HG02759 (cell line): ENCODE data around the gene PDZRN3.

ENCODE experiments used
- ATAC-seq: cut with Tn5 transposase; IDR thresholded peaks from one replicate; pipeline ENCODE4 v1.9.1; 2021; ENCODE audit warnings: mild to moderate bottlenecking, moderate library complexity; ENCODE audit not compliant: unreplicated experiment

Gene PDZRN3

GRCh38 chr3:73431183-73431900 is 193.4 kb downstream of the PDZRN3 start:
- ATAC-seq: no peak

GRCh38 chr3:73427048-73427706 is 197.6 kb downstream of the PDZRN3 start:
- ATAC-seq: no peak

DNA sequence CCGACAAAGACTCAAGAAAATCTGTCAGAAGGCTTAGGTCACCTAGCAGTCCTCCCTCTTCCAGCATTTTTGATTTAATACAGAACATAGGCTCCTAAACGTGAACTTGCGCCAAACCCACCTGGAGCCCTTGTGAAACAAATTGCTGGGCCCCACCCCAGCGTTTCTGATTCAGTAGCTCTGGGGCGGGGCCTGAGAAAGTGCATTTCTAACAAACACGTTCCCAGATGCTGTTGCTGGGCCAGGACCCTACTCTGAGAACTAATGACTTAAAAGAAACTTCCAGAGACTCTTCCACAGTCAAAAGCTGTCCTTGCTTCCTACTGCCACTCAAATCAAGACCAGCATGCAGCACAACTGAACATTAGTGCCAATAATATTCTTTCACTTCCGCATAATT is 198.1 kb downstream of the PDZRN3 start:
- ATAC-seq: no peak

GRCh38 chr3:73423116-73423515 is 201.6 kb downstream of the PDZRN3 start:
- ATAC-seq: no peak

GRCh38 chr3:73422571-73422970 is 202.2 kb downstream of the PDZRN3 start:
- no peak for ATAC-seq

DNA sequence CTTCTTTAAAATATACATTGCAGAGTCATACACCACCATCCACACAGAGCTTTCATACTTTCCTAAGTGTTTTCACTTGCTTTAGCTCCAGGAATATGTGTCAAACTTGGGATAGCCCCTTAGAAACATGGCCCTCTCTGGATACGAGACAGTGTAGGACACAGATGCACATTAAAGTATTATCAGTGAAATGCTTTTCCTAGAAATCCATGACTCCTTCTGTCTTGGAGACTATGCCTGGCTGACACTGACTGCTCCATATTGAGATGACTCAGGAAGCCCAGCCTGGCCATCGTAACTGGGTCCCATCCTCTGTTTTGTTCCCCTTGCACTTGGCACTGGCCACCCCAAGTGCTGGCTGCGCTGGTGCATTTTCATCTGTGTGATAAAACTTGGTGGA is 204.8 kb downstream of the PDZRN3 start:
- no peak for ATAC-seq

DNA sequence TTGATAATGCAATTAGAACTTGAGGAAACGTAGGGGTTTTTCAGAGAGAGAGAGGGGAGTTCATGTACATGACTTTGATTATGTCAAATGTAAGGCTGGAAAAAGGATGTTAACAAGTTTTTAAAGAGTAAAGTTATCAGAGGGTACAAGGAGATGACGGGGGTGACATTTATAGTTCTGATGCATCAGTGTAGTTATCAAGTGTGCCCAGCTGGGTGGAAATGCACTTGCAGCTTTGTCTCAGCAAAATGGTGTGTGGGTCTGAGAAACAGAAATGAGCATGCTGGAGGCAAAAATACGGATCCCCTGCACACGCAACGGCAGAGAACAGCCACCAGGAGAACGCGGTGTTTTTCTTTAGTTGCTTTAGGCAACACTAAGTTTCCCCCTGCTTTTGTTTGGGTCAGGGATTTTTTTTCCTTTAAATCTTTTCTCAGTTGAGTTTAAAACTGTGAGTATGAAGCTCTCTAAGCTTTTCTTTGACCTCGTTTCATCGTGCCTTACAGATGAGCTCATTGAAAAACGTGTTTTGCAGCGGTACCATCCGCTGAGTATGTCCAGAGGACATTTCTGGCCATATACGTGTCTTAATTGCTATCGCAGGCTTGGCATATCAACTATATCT is 205.4 kb downstream of the PDZRN3 start:
- ATAC-seq: no peak

DNA sequence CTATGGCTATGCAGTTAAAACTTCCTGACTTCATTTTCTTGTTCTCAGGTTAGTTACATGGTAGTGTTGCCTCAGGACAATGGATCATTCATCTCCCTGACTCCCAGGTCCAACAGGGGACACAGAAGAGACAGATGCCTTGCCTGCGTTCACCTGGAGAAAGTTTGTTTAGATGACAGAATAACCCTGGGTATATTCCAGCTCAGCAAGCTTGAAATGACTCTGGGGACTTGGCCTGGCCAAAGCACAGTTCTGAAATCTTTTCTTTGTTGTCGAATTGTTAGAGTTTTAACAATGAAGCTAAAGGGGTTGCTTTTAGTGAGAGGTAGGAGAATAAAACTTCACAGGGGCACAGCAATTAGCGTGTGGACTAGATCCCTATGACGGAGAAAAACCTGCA is 206.1 kb downstream of the PDZRN3 start:
- no peak for ATAC-seq

- no peak for ATAC-seq
These were observed 209.6 kb downstream of the PDZRN3 start for GRCh38 chr3:73415118-73415517.

- ATAC-seq: no peak
These were observed 211.1 kb downstream of the PDZRN3 start for GRCh38 chr3:73413619-73414018.

GRCh38 chr3:73411993-73412392 is 212.7 kb downstream of the PDZRN3 start:
- no peak for ATAC-seq

DNA sequence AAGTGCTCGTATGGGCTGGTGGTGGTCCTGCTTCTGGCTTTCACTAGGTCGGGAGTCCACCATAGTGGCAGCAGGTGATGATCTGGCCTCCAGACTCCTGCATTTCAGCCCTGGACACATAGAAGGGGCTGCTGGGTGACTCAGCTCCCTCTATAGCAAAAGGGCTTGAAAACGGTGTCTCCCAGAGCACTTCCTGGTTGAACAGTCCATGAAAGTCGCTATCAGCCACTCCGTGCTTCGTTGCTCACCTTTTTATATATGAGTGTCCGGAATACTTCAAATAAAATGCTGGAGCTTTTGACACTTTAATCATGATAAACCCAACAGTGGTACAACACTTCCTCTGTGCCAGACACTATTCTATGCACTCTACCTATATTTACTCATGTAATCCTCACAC is 213.2 kb downstream of the PDZRN3 start:
- ATAC-seq: no peak

- no peak for ATAC-seq
These were observed 215.5 kb downstream of the PDZRN3 start for GRCh38 chr3:73409138-73409763.

- no peak for ATAC-seq
These were observed 216.1 kb downstream of the PDZRN3 start for GRCh38 chr3:73408634-73409033.

GRCh38 chr3:73407577-73407976 is 217.2 kb downstream of the PDZRN3 start:
- ATAC-seq: no peak

- ATAC-seq: no peak
These were observed 218.9 kb downstream of the PDZRN3 start for GRCh38 chr3:73405853-73406252.

GRCh38 chr3:73405000-73405399 is 219.7 kb downstream of the PDZRN3 start:
- no peak for ATAC-seq

DNA sequence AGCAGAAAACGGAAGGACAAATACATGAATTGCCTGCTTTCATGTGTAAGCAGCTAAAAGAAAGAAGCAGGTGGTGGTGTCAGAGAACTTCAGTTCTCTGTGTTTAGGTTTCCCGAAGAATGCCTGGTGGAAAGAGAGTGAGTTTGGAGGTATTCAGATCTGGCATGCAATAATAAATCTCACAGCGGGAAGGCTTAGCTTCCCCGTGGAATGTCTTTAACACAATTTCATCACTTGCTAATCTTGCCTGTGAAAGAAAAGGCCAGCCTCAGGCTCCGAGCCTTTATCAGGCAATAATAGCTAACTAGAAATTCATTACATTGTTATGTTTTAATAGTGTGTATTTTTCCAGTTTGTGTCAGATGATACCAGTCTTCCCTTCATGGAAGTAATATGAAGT is 220.3 kb downstream of the PDZRN3 start:
- ATAC-seq: no peak

- ATAC-seq: no peak
These were observed 221.3 kb downstream of the PDZRN3 start for GRCh38 chr3:73403444-73403843.

GRCh38 chr3:73401616-73402279 is 223.0 kb downstream of the PDZRN3 start:
- ATAC-seq: no peak

- ATAC-seq: no peak
These were observed 223.7 kb downstream of the PDZRN3 start for GRCh38 chr3:73401059-73401458.
